HEK293T (cell line): ENCODE results near the gene CALD1.

Experiments
- CTCF ChIA-PET: fragments of 350-600 bp; formaldehyde crosslinking; extraction: SDS; loops from one replicate; lab custom pipeline; 2021; ENCODE audit warnings: antibody characterized with exemption, inconsistent platforms; lab: Yijun Ruan, JAX
- POLR2A ChIA-PET: fragments of 350-600 bp; formaldehyde crosslinking; extraction: SDS; loops from one replicate; lab custom pipeline; 2020; ENCODE audit warnings: antibody characterized with exemption, inconsistent platforms; lab: Yijun Ruan, JAX
- DNase-seq: peaks from one replicate; pipeline ENCODE4 v3.0.0; 2012; ENCODE audit warnings: mixed read lengths; ENCODE audit errors: extremely low spot score
- ARNT ChIP-seq: fragments of 450-650 bp; IDR thresholded peaks from 2 replicates; pipeline ENCODE4 v1.6.1; 2017; ENCODE audit warnings: mild to moderate bottlenecking
- BHLHE40 ChIP-seq: fragments of 450-650 bp; IDR thresholded peaks from 2 replicates; pipeline ENCODE4 v1.6.1; 2016; ENCODE audit warnings: mild to moderate bottlenecking, moderate library complexity, borderline replicate concordance
- CTBP1 ChIP-seq: fragments of 450-650 bp; IDR thresholded peaks from 2 replicates; pipeline ENCODE4 v1.6.1; 2016; ENCODE audit warnings: borderline replicate concordance
- ELF4 ChIP-seq: fragments of 450-650 bp; IDR thresholded peaks from 2 replicates; pipeline ENCODE4 v1.6.1; 2017; ENCODE audit warnings: antibody characterized with exemption
- FOXA1 ChIP-seq: fragments of 450-650 bp; IDR thresholded peaks from 2 replicates; pipeline ENCODE4 v1.6.1; 2016; ENCODE audit warnings: mild to moderate bottlenecking
- FOXK2 ChIP-seq: fragments of 450-650 bp; IDR thresholded peaks from 2 replicates; pipeline ENCODE4 v1.6.1; 2016; ENCODE audit warnings: mild to moderate bottlenecking
- FOXM1 ChIP-seq: fragments of 450-650 bp; IDR thresholded peaks from 2 replicates; pipeline ENCODE4 v1.6.1; 2017; ENCODE audit warnings: mild to moderate bottlenecking, borderline replicate concordance
- HDGF ChIP-seq: fragments of 450-650 bp; IDR thresholded peaks from 2 replicates; pipeline ENCODE4 v1.6.1; 2017; ENCODE audit warnings: antibody characterized with exemption, borderline replicate concordance
- L3MBTL2 ChIP-seq: fragments of 450-650 bp; conservative IDR thresholded peaks from 2 replicates; pipeline ENCODE4 v1.6.1; 2016; ENCODE audit warnings: mild to moderate bottlenecking
- LEF1 ChIP-seq: fragments of 450-650 bp; IDR thresholded peaks from 2 replicates; pipeline ENCODE4 v1.6.1; 2017; ENCODE audit warnings: mild to moderate bottlenecking, borderline replicate concordance
- NFRKB ChIP-seq: fragments of 450-650 bp; IDR thresholded peaks from 2 replicates; pipeline ENCODE4 v1.6.1; 2016; ENCODE audit warnings: mild to moderate bottlenecking, moderate library complexity
- SP1 ChIP-seq: fragments of 450-650 bp; IDR thresholded peaks from 2 replicates; pipeline ENCODE4 v1.6.1; 2017
- SUZ12 ChIP-seq: fragments of 450-650 bp; IDR thresholded peaks from 2 replicates; pipeline ENCODE4 v1.6.1; 2016; ENCODE audit warnings: mild to moderate bottlenecking
- TARDBP ChIP-seq: fragments of 450-650 bp; IDR thresholded peaks from 2 replicates; pipeline ENCODE4 v1.6.1; 2016
- ZNF384 ChIP-seq: fragments of 450-650 bp; IDR thresholded peaks from 2 replicates; pipeline ENCODE4 v1.6.1; 2016
- TF ChIP-seq, protein P1 (sequence below): fragments of 450-650 bp; IDR thresholded peaks from 2 replicates; pipeline ENCODE4 v1.6.1; 2016

The CALD1 gene

DNA sequence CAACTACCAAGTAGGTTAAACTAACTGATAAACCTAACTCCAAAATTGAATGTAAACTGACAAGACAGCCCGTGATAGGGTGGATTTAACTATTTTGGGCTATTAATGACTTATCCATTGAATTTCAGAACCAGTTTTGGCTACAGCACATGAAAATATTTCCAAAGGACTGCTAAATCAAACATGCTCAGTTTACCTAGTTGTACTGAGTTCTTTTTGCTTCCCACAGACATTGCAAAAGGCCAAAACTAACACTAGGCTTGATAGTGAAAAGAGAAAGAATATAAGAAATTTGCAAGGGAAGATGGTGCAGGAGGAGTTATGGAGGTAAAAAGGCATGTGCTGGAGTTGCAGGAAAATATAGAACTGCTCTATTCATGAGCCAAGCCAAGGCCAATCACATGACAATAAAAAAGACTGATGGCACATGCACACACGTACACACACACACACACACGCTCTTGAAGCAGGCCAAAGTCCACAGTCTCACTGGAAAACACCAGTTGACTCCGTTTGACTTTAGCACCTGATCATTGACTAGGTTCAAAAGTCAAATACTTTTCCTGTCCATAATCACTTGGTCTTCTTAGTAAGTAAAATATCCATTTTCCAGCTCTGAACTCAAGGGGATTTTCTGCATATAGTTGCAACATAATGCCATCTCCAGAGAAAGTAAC lies 130.9 kb downstream of the CALD1 start:
- DNase-seq, result no peak
- no peak for TF ChIP-seq SP1
- no peak for TF ChIP-seq ELF4
- TF ChIP-seq ZNF384, result no peak
- TF ChIP-seq TARDBP, result no peak
- TF ChIP-seq CTBP1, result no peak
- no peak for TF ChIP-seq NFRKB
- no peak for TF ChIP-seq FOXK2
- no peak for TF ChIP-seq L3MBTL2
- no peak for TF ChIP-seq SUZ12
- no peak for TF ChIP-seq BHLHE40
- TF ChIP-seq LEF1, result no peak
- no peak for TF ChIP-seq FOXA1
- TF ChIP-seq, protein P1, sequence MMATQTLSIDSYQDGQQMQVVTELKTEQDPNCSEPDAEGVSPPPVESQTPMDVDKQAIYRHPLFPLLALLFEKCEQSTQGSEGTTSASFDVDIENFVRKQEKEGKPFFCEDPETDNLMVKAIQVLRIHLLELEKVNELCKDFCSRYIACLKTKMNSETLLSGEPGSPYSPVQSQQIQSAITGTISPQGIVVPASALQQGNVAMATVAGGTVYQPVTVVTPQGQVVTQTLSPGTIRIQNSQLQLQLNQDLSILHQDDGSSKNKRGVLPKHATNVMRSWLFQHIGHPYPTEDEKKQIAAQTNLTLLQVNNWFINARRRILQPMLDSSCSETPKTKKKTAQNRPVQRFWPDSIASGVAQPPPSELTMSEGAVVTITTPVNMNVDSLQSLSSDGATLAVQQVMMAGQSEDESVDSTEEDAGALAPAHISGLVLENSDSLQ, result no peak
- TF ChIP-seq HDGF, result no peak
- no peak for TF ChIP-seq FOXM1
- no peak for TF ChIP-seq ARNT
- ChIA-PET CTCF (interaction anchor here (0.6 kb wide), 1 partner anchor 304 kb away, joined by 7 read pairs; no protein-coding TSS in a partner anchor), POLR2A (no interaction called here)

GRCh38 chr7:134910968-134911367 lies 131.5 kb downstream of the CALD1 start:
- DNase-seq, result no peak
- ChIA-PET POLR2A (no interaction called here), CTCF (interaction anchor here (0.6 kb wide), 1 partner anchor 10 kb away, joined by 3 read pairs; no protein-coding TSS in a partner anchor)
- TF ChIP-seq ZNF384 (peak; percentile 51; the same call in 1 of the 2 replicates), HDGF (no peak)

DNA sequence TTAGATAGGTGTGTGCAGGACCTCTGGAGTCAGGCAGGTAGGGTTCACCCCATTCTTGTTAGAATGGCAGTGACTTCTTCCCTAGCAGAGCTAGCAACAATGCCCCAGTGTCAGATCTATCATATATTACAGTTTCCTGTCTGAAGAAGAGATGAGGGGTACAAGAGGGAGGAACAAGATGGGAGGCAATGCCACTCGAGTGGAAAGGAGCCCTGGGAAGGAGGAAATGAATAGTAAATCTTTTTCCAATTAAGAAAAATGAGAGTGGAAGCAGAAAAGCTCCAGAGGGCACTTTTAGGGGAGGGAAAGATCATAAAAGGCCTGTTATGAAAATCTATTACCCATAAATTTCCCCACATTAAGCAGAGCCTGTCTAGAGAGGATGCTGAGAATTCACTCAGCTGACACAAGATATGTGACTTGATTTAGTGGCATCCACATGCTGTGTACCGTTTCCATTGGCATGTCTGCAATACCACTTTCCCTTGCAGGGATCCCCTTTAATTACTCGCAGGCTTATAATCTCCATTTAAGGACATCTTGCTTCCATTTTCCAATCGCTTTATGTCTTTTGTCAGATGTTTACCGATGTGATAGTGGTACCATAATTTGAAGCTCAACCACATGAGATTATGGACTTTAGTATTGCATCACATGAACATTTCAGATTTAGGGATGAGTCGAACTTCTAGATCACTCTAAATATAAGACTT lies 136.9 kb downstream of the CALD1 start:
- TF ChIP-seq SP1, result no peak
- no peak for TF ChIP-seq TARDBP
- no peak for TF ChIP-seq FOXK2
- TF ChIP-seq NFRKB, result no peak
- TF ChIP-seq FOXA1, result no peak
- no peak for TF ChIP-seq ARNT
- TF ChIP-seq SUZ12, result no peak
- TF ChIP-seq L3MBTL2, result no peak
- no peak for TF ChIP-seq HDGF
- TF ChIP-seq BHLHE40, result no peak
- no peak for DNase-seq
- ChIA-PET CTCF (interaction anchor here (0.8 kb wide), 1 partner anchor 23 kb away, joined by 3 read pairs; no protein-coding TSS in a partner anchor), POLR2A (no interaction called here)

DNA sequence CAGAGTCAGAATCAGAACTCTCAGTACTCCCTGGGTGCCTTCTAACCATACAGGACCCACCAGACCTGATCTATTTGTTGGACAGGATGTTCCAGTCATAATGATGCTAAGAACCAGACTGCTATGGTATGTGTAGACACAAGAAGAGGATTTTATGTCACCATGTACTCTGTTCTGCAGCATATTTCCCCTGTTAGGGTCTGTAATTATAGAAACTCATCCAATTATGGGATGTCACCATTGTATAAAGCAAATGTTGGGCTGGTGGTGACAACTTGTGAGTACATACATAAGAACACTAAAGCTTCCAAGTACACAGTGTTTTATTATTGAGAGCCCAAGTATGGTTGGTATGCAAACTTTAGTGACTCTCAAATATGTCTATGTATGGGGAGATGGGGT lies 139.8 kb downstream of the CALD1 start:
- POLR2A ChIA-PET, result no interaction called here
- CTCF ChIA-PET, result no interaction called here
- no peak for DNase-seq
- TF ChIP-seq FOXM1 (no peak), CTBP1 (no peak), ELF4 (no peak), FOXK2 (no peak), TARDBP (no peak), SP1 (no peak), LEF1 (no peak), L3MBTL2 (no peak), HDGF (no peak)
- TF ChIP-seq, protein P1, result no peak

GRCh38 chr7:134920026-134920753 lies 140.8 kb downstream of the CALD1 start:
- ChIA-PET CTCF (interaction anchor here (0.6 kb wide), 1 partner anchor 9 kb away, joined by 3 read pairs; no protein-coding TSS in a partner anchor), POLR2A (no interaction called here)
- TF ChIP-seq ARNT (no peak), L3MBTL2 (no peak), HDGF (no peak), SP1 (no peak), FOXK2 (no peak), FOXA1 (no peak), ELF4 (no peak), TARDBP (no peak)
- TF ChIP-seq, protein P1, result no peak
- DNase-seq, result no peak
